Stimulated activated CD8-positive, alpha-beta memory T cell treated with anti-CD3 and anti-CD28 coated beads, Interleukin-7, amount 100 ng/mL, for 4 hours (primary cell): ENCODE data around the gene WBP4.
A peak's percentile ranks its signal among the peaks of the same experiment; 100 is the strongest.
"Not testable (repeated sequence)": the region's sequence is repeated elsewhere in the genome, so short reads cannot be mapped to it uniquely, and the experiment has no call there.

ENCODE experiments used
- DNase-seq, 2 donors: peaks; one replicate each; pipeline ENCODE4 v3.0.0-alpha.2; 2020; ENCODE audit warnings: low read depth in 2 of 2

WBP4 gene

GRCh38 chr13:41085961-41086585 is 24.8 kb downstream of the WBP4 start:
- no peak for DNase-seq

- not testable (repeated sequence) for DNase-seq
Observed at GRCh38 chr13:41095681-41096080, 34.4 kb downstream of the WBP4 start.

GRCh38 chr13:41098761-41099160 is 37.5 kb downstream of the WBP4 start:
- no peak for DNase-seq

GRCh38 chr13:41099986-41100385 is 38.7 kb downstream of the WBP4 start:
- no peak for DNase-seq

GRCh38 chr13:41107104-41107571 is 45.8 kb downstream of the WBP4 start:
- no peak for DNase-seq

- DNase-seq: no peak
Observed at GRCh38 chr13:41107584-41108014, 46.3 kb downstream of the WBP4 start.

- no peak for DNase-seq
Observed at GRCh38 chr13:41111454-41111853, 50.1 kb downstream of the WBP4 start.

GRCh38 chr13:41117869-41118268 is 56.6 kb downstream of the WBP4 start:
- no peak for DNase-seq

- no peak for DNase-seq
Observed at GRCh38 chr13:41122838-41123237, 61.5 kb downstream of the WBP4 start.

- no peak for DNase-seq
Observed at GRCh38 chr13:41127701-41128100, 66.4 kb downstream of the WBP4 start.

GRCh38 chr13:41130356-41130755 is 69.0 kb downstream of the WBP4 start:
- DNase-seq: no peak

GRCh38 chr13:41131189-41131588 is 69.9 kb downstream of the WBP4 start:
- DNase-seq: not testable (repeated sequence)

GRCh38 chr13:41131660-41132511 is 70.6 kb downstream of the WBP4 start:
- not testable (repeated sequence) for DNase-seq

GRCh38 chr13:41132512-41133152 is 71.3 kb downstream of the WBP4 start, which contains the start of gene KBTBD6:
Gene KBTBD6, minus strand, starts transcription at chr13:41132802. Its CDS starts 291 bp downstream, at chr13:41132511.
- DNase-seq: peak; percentile 92 to 94
